GM18507 (cell line): Measurements from ENCODE around the gene PRR30.

Experiments used
- DNase-seq: peaks from one replicate; pipeline ENCODE4 v3.0.0; 2011; ENCODE audit warnings: low read depth; ENCODE audit not compliant: insufficient read length; ENCODE audit errors: extremely low spot score
- FAIRE-seq: peaks from 2 replicates; lab custom pipeline; 2011; peaks lifted over from hg19 to GRCh38; lab: Jason Lieb, UNC

The PRR30 gene

DNA sequence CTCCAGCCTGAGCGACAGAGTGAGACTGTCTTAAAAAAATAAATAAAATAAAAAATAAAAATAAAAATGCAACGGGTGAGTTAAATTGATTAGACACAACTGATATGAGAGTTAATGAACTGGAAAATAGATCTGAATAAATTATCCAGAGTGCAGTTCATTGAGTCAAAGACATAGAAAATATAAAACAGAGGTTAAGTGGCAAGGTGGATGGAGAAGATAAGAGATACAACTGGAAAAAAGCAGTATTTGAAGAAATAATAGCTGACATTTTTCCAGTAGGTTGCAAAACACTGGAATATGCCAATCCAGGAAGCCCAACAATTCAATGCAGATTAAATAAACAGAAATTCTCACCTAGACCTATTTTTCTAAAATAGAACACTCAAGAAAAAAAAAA lies 31.0 kb downstream of the PRR30 start:
- FAIRE-seq: no peak

DNA sequence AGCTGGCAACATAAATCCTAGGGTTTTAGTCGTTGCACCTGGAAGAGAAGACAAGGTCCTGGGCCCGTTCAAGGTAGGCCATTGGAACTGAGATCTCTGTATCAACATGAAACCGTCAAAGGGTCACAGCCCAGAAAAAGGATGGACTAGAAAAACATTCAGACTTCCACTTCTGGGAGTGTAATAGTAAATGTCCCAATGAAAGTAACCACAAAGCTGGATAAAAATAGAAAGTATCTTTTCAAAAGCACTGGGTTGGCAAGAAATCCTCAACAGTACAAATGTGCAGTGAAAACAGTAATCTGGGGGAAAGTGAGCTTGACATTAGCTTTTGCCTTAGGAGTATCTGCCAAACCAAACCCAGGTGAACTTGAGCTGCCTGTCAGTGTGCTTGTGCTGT lies 33.2 kb downstream of the PRR30 start:
- DNase-seq (no peak), FAIRE-seq (no peak)

More for the DNA sequence above, 31.0 kb downstream of the PRR30 start:
- DNase-seq: no peak

DNA sequence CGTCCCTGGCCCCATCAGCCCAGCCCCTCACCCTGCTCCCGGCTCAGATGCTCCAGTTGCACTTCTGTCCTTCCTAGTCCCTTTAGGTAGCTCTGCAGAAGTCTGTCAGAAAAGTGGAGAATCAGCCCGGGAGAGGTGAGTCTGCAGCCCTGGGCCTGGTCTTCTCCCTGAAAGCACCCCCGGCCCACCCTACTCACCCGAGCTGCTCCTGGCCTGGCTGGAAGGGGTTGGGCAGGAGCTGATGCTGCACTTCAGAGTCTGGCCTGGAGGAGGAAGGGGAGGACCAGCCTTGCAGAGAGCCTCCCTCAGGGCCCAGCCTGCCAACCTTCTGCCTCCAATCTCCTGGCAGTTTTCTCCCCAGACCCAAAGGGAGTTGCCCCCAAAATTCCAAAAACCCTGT lies 36.9 kb downstream of the PRR30 start:
- FAIRE-seq (no peak), DNase-seq (no peak)

DNA sequence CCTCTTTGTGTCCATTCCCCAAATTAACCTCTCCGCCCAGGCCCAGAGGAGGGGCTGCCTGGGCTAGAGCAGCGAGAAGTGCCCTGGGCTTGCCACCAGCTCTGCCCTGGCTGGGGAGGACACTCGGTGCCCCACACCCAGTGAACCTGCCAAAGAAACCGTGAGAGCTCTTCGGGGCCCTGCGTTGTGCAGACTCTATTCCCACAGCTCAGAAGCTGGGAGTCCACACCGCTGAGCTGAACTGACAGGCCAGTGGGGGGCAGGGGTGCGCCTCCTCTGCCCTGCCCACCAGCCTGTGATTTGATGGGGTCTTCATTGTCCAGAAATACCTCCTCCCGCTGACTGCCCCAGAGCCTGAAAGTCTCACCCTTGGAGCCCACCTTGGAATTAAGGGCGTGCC lies 39.2 kb downstream of the PRR30 start:
- FAIRE-seq: no peak
- DNase-seq: no peak

DNA sequence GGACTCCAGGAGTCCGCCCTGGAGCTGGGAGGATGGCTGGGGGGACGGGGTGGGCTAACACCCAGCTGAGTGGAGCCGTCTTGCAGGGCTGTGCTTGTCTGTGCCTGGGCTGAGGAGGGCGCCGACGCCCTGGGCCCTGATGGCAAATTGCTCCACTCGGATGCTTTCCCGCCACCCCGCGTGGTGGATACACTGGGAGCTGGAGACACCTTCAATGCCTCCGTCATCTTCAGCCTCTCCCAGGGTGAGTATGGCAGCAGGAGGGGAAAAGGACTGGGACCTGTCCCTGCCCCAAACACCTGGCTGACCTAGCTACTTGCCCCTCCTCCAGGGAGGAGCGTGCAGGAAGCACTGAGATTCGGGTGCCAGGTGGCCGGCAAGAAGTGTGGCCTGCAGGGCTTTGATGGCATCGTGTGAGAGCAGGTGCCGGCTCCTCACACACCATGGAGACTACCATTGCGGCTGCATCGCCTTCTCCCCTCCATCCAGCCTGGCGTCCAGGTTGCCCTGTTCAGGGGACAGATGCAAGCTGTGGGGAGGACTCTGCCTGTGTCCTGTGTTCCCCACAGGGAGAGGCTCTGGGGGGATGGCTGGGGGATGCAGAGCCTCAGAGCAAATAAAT lies 39.8 kb downstream of the PRR30 start:
- no peak for DNase-seq
- no peak for FAIRE-seq

DNA sequence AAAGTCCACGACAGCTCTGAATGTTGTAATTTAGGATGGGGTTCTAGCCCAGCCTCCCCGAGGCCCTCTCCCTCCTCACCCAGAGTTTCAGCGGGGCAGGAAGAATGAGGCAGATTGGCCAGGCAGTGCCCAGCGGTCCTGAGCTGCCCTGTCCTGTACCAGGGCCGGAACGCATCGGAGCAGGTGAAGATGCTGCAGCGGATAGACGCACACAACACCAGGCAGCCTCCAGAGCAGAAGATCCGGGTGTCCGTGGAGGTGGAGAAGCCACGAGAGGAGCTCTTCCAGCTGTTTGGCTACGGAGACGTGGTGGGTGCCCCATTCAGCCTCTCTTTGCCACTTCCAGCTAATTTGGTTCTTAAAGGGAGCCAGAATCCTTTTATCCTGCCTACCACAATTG lies 41.9 kb downstream of the PRR30 start:
- FAIRE-seq (no peak), DNase-seq (no peak)

DNA sequence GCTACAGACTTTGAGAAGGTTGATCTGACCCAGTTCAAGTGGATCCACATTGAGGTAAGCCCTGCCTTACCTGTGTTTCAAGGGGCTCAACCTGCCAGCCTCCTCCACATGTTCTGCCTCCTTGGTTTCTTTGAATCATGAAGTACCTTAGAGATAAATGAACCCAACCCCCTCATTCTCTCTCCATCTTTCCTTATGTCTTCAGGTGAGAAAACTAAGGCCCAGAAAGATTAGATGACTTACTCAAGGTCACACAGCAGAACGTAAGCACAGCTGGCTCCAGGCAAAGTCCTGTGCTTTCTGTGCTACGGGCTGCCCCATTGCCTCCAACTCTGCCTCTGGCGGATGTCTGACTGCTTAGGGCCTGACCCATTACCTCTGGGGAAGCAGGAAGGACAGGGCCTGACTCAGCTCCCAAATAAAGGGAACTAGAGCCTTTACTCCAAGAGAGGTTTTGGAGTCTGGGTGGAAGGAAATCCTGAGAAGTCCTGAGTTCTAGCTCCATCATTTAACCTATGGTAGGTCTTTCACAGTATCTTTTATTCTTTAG lies 42.4 kb downstream of the PRR30 start:
- FAIRE-seq: no peak

DNA sequence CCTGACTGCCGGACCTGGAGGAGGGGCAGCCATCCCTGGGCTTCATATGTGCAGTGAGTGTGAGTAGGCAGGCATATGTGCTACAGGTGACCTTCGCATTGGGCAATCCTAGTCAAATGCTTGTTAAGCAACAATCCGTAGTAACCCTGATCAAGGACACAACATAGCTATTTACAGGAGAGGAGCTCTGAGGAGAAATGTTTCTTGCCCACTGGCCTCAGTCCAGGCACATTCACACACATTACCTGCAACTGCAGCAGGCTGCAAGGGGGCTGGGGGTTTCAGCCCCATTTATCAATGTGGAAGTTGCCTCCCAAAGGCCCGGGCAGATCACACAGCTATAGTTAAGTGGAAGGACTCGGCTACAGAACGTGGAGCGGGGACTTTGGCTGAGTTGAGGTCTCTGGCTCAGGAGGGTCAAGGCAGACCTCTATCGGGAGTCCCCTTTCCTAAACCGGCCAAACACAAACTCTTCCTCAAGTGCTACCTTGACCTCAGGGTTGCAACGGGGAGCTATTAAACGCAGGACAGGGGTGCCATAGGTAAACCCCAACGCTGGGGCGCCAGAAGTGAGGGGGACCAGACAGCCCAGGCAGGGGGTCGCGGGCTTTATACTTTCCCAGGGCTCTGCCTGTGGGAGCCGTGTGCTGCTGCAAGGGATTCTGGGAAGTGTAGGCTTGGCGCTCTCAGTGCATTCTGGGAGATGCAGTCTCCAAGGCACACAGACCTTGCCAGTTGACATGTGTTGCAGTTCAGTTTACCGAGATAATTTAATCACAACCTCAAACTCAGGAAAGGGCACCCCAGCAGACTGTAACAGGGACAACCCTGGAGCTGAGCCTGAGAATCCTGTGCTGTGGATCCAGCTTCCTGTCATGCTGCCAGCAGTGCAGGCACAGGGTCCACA lies 43.2 kb downstream of the PRR30 start:
- FAIRE-seq: peak; percentile 81
- no peak for DNase-seq

More for the DNA sequence above, 42.4 kb downstream of the PRR30 start:
- no peak for DNase-seq

DNA sequence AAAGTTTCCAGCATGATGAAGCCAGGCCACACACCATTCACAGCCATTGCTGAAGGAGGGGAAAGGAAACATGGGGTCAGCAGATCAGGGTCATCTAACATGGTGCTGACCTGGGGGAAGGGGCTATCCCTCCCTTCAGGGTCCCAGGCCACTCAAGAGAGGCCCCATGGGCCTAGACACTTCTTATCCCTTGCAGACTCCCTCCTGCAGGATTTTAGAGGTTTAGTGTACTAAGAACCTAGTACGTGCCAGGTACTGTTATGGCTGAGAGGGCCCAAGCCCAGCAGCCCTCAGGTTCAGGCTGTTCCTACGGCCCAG lies 43.8 kb downstream of the PRR30 start:
- no peak for FAIRE-seq
- no peak for DNase-seq

DNA sequence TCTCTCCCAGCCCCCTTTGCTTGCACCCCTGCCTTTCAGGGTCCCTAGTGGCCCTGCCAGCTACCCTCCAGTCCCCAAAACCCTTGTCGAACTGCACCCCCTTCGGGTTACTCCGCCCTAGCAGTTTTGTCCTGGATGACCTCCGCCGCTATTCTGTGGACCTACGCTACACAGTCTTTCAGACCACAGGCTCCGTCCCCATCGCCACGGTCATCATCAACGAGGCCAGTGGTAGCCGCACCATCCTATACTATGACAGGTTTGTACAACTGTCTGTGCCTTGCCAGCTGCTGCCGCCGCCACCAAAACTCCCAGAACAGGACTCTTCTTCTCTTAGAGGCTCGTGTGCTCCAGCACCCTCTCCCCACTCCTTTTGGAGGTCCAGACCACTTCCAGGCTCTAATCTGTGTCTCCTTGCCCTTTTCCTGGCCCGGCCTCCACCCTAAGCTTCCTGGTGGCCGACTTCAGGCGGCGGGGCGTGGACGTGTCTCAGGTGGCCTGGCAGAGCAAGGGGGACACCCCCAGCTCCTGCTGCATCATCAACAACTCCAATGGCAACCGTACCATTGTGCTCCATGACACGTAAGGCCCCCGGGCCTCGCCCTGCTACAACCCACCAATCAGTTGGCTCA lies 44.7 kb downstream of the PRR30 start:
- FAIRE-seq: no peak
- no peak for DNase-seq

DNA sequence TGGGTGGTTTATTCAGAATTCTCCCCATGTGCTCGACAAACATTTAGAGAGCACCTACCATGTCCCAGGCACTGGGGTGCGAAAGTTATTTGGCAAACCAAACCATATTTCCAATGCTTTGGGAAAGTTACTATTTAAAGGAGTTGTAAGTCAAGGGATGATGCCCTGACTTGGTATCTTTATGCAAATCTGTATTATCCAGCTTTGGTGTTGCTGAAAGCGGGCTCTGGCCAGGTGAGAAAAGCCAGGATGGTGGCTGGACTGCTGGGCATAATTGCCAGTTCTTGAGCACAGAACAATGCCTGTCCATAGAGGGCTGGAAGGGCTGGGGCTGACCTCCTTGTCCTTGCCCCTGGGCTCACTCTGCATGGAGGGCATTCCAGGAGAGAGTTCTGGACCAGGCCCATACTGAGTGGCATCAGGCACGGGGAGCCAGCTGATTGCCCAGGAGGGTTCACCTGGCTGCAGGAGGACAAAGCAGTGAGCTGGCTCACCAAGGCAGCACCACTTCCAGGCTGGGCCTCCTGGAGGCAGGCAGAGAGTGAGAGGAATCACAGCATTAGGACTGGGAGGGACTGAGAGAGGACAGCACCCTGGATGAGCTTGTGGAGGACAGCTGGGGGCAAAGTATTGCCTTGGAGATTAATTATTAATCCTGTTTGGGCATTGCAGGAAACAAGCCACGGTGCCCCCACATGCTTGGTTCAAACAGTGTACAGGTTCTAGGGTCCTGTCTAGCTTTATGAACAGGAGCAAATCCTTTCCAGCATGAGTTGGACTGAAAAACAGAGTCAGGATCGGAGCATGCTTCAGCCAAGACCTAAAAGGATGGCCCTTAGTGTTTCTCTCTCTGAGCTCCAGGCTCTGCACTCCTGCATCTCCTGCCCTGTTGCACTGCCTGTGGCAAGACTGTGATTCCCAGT lies 45.5 kb downstream of the PRR30 start:
- DNase-seq (no peak), FAIRE-seq (no peak)

DNA sequence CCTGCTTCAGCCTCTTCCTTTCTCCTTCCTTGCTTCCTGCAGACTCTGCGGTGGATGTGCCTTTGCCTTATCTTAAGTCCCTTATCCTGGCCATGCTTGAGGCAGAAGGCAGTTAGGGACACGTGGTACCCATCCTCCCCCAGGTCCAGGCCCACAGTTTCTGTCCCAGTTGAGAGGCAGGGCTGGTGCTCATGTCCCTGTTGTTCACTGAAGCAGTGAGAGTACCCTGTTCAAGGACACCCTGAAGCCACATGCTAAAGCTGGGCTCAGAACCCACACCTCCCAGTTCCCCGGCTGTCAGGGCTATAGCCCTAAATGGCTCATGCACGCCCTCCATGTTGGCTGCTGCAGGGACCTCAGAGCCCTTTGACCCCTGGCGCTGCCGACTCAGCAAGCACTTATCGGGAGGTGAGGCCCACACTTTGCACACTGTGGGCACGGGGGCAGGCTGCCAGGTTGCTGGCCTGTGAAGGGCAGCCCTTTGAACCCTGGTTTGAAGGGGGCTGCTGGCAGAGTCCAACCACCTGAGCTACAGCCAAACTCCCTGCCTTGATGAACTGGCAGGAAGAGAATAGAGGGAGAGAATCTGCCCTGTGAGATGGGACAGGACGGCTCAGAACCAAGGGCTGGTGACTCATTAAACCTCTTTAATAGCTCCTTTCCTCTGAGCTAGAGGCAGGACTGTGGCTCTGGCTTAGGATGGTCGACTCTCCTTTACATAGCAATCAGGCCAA lies 46.3 kb downstream of the PRR30 start:
- no peak for FAIRE-seq
- no peak for DNase-seq

DNA sequence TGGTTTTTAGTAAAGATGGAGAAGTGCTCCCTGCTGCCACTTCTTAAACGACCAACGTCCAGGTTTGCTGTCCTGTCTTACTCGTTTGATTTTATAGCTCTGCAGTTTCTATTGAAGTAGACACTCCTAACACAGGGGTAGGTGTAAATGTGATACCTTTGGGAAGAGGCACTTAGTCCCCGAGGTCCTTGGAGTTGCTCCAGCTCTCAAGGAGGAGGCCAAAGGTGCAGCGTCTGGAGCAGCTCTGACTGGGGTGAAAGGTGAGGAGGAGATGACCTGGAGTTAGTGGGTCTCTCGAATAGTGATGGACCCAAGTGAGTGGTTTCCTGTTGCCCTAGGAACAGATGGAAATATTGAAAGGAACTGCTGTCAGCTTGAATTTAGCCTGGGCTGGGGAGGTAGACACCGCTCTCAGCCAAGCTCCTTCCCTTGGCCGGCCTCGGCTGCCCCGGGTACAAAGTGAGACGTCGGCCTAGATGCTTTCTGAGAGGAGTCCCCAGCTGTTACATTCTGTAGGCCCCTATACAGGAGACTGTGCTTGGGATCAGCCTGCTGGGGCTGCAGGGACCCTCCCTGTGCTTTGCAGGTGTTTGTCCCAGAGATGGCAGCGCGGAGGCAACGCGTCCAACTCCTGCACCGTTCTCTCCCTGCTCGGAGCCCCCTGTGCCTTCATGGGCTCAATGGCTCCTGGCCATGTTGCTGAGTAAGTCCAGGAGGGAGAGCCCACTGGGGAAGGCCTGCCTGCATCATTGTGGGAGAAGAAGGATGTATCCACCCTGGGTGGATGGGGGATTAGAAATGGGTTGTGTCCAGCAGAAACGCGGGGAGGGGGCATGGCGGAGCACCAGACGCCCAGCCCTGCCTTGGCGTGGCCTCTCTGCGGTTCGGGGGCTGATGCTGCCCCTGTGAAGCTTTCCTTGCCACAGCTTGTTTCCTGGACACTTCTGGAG lies 47.2 kb downstream of the PRR30 start:
- DNase-seq: no peak
- FAIRE-seq: no peak

DNA sequence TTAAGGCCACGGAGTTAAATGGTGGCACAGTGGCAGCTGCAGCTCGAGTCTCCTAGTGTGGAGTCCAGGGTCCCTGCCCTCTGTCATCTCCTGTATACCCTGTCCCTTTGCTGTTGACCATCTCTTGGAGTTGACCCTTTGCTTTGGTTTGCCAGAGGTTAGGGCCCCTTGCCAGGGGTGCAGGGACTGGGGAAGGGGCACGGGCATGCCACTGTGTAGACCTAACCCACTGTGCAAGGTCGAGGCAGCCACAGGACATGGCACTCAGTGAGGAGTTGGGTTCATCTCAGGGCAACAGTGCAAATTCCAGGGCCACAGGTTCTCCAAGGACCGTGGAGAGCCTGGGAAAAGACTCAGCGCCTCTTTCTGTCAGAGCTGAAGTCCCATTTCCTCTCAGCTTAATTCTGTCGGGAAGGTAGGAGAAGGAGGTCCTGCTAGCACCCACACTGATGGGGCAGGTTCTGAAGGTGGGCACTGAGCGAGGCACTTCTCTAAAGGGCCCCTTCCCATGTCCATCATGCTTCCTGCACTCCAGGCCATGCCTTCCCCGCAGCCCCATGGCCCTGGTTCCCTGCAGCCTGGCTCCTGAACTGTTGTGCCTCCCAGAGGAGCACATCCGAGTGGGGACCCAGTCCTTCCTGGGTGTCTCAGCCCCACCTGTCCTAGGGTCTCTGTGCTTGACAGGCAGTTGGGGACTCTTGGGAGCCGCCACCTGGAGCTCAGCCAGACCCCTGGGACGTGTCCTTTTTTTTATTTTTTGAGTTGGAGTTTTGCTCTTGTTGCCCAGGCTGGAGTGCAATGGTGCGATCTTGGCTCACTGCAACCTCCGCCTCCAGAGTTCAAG lies 49.9 kb downstream of the PRR30 start:
- FAIRE-seq: no peak
- DNase-seq: no peak

DNA sequence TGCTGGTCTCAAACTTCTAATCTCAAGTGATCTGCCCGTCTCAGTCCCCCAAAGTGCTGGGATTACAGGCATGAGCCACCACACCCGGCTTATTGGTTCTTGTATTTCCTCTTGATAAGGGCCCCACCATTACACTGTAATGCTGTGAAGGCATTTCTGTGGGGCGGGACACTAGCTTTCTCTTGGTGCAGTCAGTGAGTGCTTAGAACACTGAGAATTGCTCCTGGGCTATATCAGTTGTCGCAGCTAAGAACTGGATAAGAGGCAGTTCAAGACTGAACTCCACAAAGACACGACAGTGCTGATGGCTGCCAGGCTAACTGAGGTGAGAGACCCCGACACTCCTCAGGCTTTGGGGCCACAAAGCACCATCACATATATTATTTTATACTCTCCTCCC lies 50.6 kb downstream of the PRR30 start:
- no peak for FAIRE-seq
- no peak for DNase-seq

DNA sequence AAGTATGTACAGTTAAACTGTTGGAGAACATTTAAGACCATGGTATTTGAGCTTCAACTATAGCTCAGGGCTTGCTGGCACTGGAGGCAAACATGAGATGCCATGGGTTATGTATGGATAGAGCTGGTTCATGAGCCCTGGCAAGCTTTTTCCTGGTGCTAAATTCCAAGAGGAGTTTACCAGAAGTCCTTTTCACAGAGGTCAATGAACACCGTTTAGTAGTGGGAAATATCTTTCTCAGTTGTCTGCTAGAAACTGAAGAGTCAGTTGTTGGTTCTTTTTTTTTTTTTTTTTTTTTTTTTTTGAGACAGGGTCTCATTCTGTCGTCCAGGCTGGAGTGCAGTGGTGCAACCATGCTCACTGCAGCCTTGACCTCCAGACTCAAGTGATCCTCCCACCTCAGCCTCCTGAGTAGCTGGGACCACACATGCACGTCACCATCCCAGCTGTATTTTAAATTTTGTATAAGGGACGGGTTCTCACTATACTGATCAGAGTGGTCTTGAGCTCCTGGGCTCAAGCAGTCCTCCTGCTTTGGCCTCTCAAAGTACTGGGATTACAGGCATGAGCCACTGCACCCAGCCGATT lies 51.3 kb downstream of the PRR30 start:
- no peak for FAIRE-seq

More for the DNA sequence above, 51.3 kb downstream of the PRR30 start:
- DNase-seq: no peak
